Gastrocnemius medialis (tissue), 4 donors: Measurements from ENCODE around the gene TLX3. TPM values are rescaled to one million over a fixed set of nuclear protein-coding genes. Genes with fewer than 3 reads are reported as not detected.

Experiments
- ATAC-seq, 2 donors: fragments of 150-250 bp; one replicate each; pipeline ENCODE4 v1.9.1; 2016
- DNase-seq, 2 donors: peaks; one replicate each; pipeline ENCODE4 v3.0.0-alpha.2; 2019
- H3K27ac ChIP-seq, 4 donors: fragments of 200-600 bp; sonication (generic); 1 replicate in 1 of 4; 2 replicates in 3 of 4; pipeline ENCODE4 v1.5.1; 2016 to 2018; ENCODE audit warnings: mild to moderate bottlenecking in 2 of 4, moderate library complexity in 1 of 4
- H3K27me3 ChIP-seq, 3 donors: fragments of 200-600 bp; sonication (generic) in 2 of 3; 1 replicate in 1 of 3; 2 replicates in 2 of 3; pipeline versions ENCODE4 v1.5.1 to v1.6.0; 2016 to 2019; ENCODE audit warnings: mild to moderate bottlenecking in 1 of 3, moderate library complexity in 1 of 3
- H3K36me3 ChIP-seq, 2 donors: fragments of 200-600 bp; sonication (generic) in 1 of 2; one replicate each; pipeline ENCODE4 v1.5.1; 2017 to 2018
- H3K4me1 ChIP-seq, 2 donors: fragments of 200-600 bp; sonication (generic) in 1 of 2; one replicate each; pipeline ENCODE4 v1.5.1; 2016 to 2017; ENCODE audit warnings: mild to moderate bottlenecking in 2 of 2
- H3K4me3 ChIP-seq, 4 donors: fragments of 200-600 bp; sonication (generic) in 3 of 4; 1 replicate in 1 of 4; 2 replicates in 3 of 4; pipeline ENCODE4 v1.5.1; 2016 to 2019; ENCODE audit warnings: mild to moderate bottlenecking in 2 of 4
- H3K9me3 ChIP-seq, 3 donors: fragments of 200-600 bp; sonication (generic) in 2 of 3; 1 replicate in 1 of 3; 2 replicates in 2 of 3; pipeline ENCODE4 v1.5.1; 2016 to 2019
- POLR2A ChIP-seq, 2 donors: fragments of 450-650 bp; IDR thresholded peaks; one replicate each; pipeline ENCODE4 v1.6.1; 2017; ENCODE audit warnings: antibody characterized with exemption in 2 of 2, mild to moderate bottlenecking in 2 of 2, moderate library complexity in 2 of 2
- in situ Hi-C, 4 donors: fragments of 200-750 bp; cut with MboI; loops; one replicate each; pipeline versions ENCODE4 v1.15.0 to v1.8.0; 2017; ENCODE audit warnings: low sequenced_read_pairs in 4 of 4
- intact Hi-C: fragments of 100-400 bp; cut with DNase I; formaldehyde crosslinking; loops from one replicate; pipeline ENCODE4 v1.15.1; 2023; ENCODE audit warnings: low total_unique reads
- total RNA-seq, 4 donors: library from RNA; depleted of rRNA; stranded (reverse); fragments of >200 nt; gene quantifications; one replicate each; pipeline versions ENCODE4 v1.1.0 to v1.2.3, GENCODE V29; 2016
- TF ChIP-seq, protein P1 (sequence below), 5 experiments: fragments of 450-650 bp in 3 of 5; fragments of 200-600 bp in 2 of 5; sonication (generic) in 2 of 5; IDR thresholded peaks in 4 of 5; conservative IDR thresholded peaks in 1 of 5; 1 replicate in 4 of 5; 2 replicates in 1 of 5; pipeline ENCODE4 v1.5.1; 2016 to 2019; ENCODE audit warnings: antibody characterized with exemption in 5 of 5, mild to moderate bottlenecking in 3 of 5, moderate library complexity in 3 of 5

Gene TLX3
- total RNA-seq, 4 donors from 2014 or later: not detected

DNA sequence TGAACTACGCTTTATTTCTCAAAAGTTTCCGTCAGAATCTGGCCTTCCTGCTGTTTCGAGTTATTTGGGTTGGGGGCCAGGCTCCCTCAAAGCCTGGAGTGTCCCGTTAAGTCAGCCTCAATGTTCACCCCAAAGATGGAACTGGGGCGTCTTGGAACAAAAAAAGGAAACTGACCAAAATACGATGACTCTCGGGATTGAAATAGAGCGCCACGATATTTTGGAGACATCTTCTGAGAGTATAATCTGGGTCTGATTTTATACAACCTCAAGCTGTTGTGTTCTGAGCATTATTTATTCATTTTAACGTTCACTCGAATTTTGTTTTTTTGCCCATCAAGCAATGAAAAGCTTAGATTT is 28.1 kb downstream of the TLX3 start:
- no peaks in the 10 kb centered on the region for H3K36me3 ChIP-seq
- H3K4me1 ChIP-seq: no peaks in the 10 kb centered on the region
- no peak overlapping the region for H3K27ac ChIP-seq
- in situ Hi-C loops: loop anchor here in 3 of 4 donors (10.0 to 25.0 kb wide), 3 partner anchors 132 to 900 kb away; no protein-coding TSS in a partner anchor
- TF ChIP-seq, protein P1, sequence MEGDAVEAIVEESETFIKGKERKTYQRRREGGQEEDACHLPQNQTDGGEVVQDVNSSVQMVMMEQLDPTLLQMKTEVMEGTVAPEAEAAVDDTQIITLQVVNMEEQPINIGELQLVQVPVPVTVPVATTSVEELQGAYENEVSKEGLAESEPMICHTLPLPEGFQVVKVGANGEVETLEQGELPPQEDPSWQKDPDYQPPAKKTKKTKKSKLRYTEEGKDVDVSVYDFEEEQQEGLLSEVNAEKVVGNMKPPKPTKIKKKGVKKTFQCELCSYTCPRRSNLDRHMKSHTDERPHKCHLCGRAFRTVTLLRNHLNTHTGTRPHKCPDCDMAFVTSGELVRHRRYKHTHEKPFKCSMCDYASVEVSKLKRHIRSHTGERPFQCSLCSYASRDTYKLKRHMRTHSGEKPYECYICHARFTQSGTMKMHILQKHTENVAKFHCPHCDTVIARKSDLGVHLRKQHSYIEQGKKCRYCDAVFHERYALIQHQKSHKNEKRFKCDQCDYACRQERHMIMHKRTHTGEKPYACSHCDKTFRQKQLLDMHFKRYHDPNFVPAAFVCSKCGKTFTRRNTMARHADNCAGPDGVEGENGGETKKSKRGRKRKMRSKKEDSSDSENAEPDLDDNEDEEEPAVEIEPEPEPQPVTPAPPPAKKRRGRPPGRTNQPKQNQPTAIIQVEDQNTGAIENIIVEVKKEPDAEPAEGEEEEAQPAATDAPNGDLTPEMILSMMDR (IDR thresholded peaks at IDR 0.05 in 4 of 5, conservative IDR thresholded peaks at IDR 0.05 in 1 of 5): no peak
- TF ChIP-seq POLR2A (IDR thresholded peaks at IDR 0.05): no peak
- intact Hi-C loops: loop anchor here (2.0 kb wide), 1 partner anchor 130 kb away; no protein-coding TSS in a partner anchor
- peak overlapping the region in 3 of 4 donors; percentile 23 to 51 (median 44) for H3K4me3 ChIP-seq
- no peak for ATAC-seq
- H3K9me3 ChIP-seq: no peaks in the 10 kb centered on the region
- H3K27me3 ChIP-seq: peaks cover 14 to 45% (median 32%) of the 10 kb centered on the region in 3 donors
- no peak for DNase-seq

DNA sequence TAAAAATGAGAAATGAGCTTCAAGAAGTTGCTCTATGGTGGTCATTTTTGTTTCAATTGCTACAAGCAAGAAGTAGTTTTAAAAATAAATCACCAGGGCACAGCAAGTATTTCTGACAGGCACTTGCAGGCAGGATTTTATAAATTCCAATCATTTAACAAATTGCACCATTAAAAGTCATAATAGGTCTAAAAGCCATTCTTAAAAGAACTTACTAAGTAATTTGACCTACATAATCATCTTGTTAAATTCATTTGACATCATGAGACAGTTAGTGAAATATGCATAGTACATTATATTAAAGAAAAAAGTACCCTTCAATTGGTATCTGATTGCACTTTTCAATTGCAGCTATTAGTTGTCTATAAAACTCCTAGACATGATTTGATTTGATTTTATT is 31.0 kb downstream of the TLX3 start:
- no peak for DNase-seq
- Histone ChIP-seq H3K4me1 (no peaks in the 10 kb centered on the region), H3K27ac (no peak overlapping the region), H3K4me3 (no peak overlapping the region), H3K36me3 (no peaks in the 10 kb centered on the region), H3K9me3 (no peaks in the 10 kb centered on the region), H3K27me3 (peaks cover 6 to 27% (median 21%) of the 10 kb centered on the region in 3 donors)
- in situ Hi-C loops (loop anchor here in 3 of 4 donors (25.0 kb wide), 2 partner anchors 603 to 903 kb away; no protein-coding TSS in a partner anchor), intact Hi-C loops (no loop called here)
- no peak for ATAC-seq
- no peak for TF ChIP-seq POLR2A (IDR thresholded peaks at IDR 0.05)
- TF ChIP-seq, protein P1 (IDR thresholded peaks at IDR 0.05 in 4 of 5, conservative IDR thresholded peaks at IDR 0.05 in 1 of 5): no peak

DNA sequence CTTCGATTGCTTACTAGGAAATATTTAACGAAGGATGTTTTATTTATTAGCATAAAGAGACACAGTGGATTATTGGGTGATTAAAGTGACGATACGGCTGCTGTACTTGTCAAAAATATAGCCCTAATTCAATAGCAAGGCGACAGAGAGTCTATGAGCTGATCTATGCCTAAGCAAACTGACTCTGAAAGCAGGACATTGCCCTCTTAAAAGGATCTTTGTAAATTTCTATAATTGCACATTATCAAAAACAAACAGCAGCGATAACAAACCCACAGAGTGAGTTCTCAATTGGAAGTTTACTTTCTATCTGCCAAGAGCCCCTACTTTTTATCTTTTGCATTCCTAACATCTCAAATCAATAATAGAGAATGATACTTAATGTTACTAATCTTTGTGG is 31.4 kb downstream of the TLX3 start:
- DNase-seq (no peak), ATAC-seq (no peak)
- Histone ChIP-seq H3K9me3 (no peaks in the 10 kb centered on the region), H3K4me1 (no peaks in the 10 kb centered on the region), H3K4me3 (no peak overlapping the region), H3K36me3 (no peaks in the 10 kb centered on the region), H3K27me3 (peaks cover 5 to 23% (median 20%) of the 10 kb centered on the region in 3 donors), H3K27ac (no peak overlapping the region)
- intact Hi-C loops (no loop called here), in situ Hi-C loops (loop anchor here in 3 of 4 donors (25.0 kb wide), 2 partner anchors 603 to 903 kb away; no protein-coding TSS in a partner anchor)
- TF ChIP-seq POLR2A (IDR thresholded peaks at IDR 0.05): no peak
- TF ChIP-seq, protein P1 (IDR thresholded peaks at IDR 0.05 in 4 of 5, conservative IDR thresholded peaks at IDR 0.05 in 1 of 5): no peak

DNA sequence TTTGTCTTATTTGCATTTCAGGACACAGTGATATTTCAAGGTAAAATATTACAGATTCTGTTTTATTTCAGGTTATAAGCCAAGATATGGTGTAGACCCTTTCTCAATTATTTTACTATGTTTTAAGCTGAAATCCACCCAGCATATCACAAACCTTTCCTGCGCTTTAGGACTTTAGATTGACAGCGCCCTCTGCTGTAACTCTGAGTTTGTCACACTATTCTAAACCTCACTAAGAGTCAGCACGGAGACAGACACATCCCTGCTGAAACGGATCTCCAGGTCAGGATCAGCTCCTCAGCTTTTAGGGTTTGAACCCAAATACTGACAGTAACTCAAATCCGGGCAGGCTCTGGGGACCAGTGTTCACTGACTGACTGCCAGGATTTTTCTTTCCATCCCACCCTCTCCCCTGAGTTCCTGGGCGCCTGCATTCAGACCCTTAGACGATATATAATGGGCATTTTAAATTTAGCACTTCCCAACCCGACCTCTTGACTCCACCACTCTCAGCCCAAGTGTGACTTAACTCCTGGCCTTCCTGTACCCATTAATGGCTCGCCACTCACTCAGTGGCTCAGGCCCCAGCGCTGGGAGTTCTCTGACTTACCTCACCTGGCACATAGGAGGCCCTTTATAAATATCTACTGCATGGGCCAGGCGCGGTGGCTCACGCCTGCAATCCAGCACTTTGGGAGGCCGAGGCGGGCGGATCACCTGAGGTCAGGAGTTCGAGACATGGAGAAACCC is 33.5 kb downstream of the TLX3 start:
- Histone ChIP-seq H3K36me3 (no peaks in the 10 kb centered on the region), H3K27me3 (peaks cover 0 to 8% (median 6%) of the 10 kb centered on the region in 3 donors), H3K27ac (no peak overlapping the region), H3K4me3 (no peak overlapping the region), H3K9me3 (no peaks in the 10 kb centered on the region), H3K4me1 (no peaks in the 10 kb centered on the region)
- TF ChIP-seq POLR2A (IDR thresholded peaks at IDR 0.05): no peak
- TF ChIP-seq, protein P1 (IDR thresholded peaks at IDR 0.05 in 4 of 5, conservative IDR thresholded peaks at IDR 0.05 in 1 of 5): peak in 2 of 5 experiments; percentile 17 to 35
- no peak for DNase-seq
- ATAC-seq: no peak
- in situ Hi-C loops (loop anchor here in 3 of 4 donors (25.0 kb wide), 2 partner anchors 605 to 905 kb away; no protein-coding TSS in a partner anchor), intact Hi-C loops (no loop called here)
